K562 (cell line): ENCODE data around the gene YBEY. TPM values are rescaled to one million over a fixed set of nuclear protein-coding genes. Genes with fewer than 3 reads are reported as not detected.

Experiments used
- ARID2 ChIP-seq: fragments of 450-650 bp; IDR thresholded peaks from 2 replicates; pipeline ENCODE4 v1.6.1; 2017; ENCODE audit warnings: antibody characterized with exemption, mild to moderate bottlenecking
- CBFA2T2 ChIP-seq: fragments of 450-650 bp; conservative IDR thresholded peaks from 2 replicates; pipeline ENCODE4 v1.6.1; 2017; ENCODE audit warnings: mild to moderate bottlenecking
- COPS2 ChIP-seq: fragments of 450-650 bp; conservative IDR thresholded peaks from 2 replicates; pipeline ENCODE4 v1.6.1; 2016; ENCODE audit warnings: mild to moderate bottlenecking, moderate library complexity
- KDM2B ChIP-seq: fragments of 250-450 bp; sonication (Bioruptor Pico); IDR thresholded peaks from 2 replicates; pipeline ENCODE4 v1.8.0; 2021; ENCODE audit warnings: mild to moderate bottlenecking, moderate library complexity
- MED1 ChIP-seq: sonication (generic); formaldehyde crosslinking; IDR thresholded peaks from 2 replicates; pipeline ENCODE4 v1.8.1; 2023; ENCODE audit warnings: missing genetic modification reagents, borderline replicate concordance
- MEF2A ChIP-seq: IDR thresholded peaks from 2 replicates; pipeline ENCODE4 v1.6.1; 2011; ENCODE audit warnings: low read depth, mild to moderate bottlenecking, low read length, moderate library complexity; ENCODE audit not compliant: control insufficient read depth
- MYNN ChIP-seq, 2 experiments: sonication (generic); formaldehyde crosslinking in 1 of 2; IDR thresholded peaks; 2 replicates each; pipeline versions ENCODE4 v1.5.0 to v1.6.1; 2016 to 2020; ENCODE audit warnings: antibody characterized with exemption in 1 of 2, missing genetic modification reagents in 1 of 2
- NEUROD1 ChIP-seq: fragments of 150-350 bp; IDR thresholded peaks from 2 replicates; pipeline ENCODE4 v1.6.1; 2014; ENCODE audit warnings: borderline replicate concordance, low read length, low read depth; ENCODE audit not compliant: partially characterized antibody
- NR3C1 ChIP-seq: sonication (generic); formaldehyde crosslinking; IDR thresholded peaks from 2 replicates; pipeline ENCODE4 v1.8.1; 2022; ENCODE audit warnings: missing genetic modification reagents
- PHB2 ChIP-seq: fragments of 450-650 bp; IDR thresholded peaks from 2 replicates; pipeline ENCODE4 v1.6.1; 2017; ENCODE audit warnings: low read depth
- PHF8 ChIP-seq: fragments of 200-600 bp; sonication (generic); IDR thresholded peaks from 2 replicates; pipeline ENCODE4 v1.6.1; 2012; ENCODE audit warnings: mixed run types, mild to moderate bottlenecking, inconsistent platforms, low read length, moderate library complexity, borderline replicate concordance
- SP1 ChIP-seq: sonication (generic); formaldehyde crosslinking; IDR thresholded peaks from 2 replicates; pipeline ENCODE4 v1.8.1; 2022; ENCODE audit warnings: mild to moderate bottlenecking, missing genetic modification reagents
- TFE3 ChIP-seq: fragments of 450-650 bp; formaldehyde crosslinking; IDR thresholded peaks from 2 replicates; pipeline ENCODE4 v1.4.0; 2020; ENCODE audit warnings: mild to moderate bottlenecking, mixed read lengths
- UBTF ChIP-seq, 2 experiments: IDR thresholded peaks; 2 replicates each; pipeline ENCODE4 v1.6.1; 2012; ENCODE audit warnings: improper control_type of control experiment in 2 of 2, low read depth in 2 of 2, low read length in 2 of 2, borderline replicate concordance in 1 of 2
- ZNF121 ChIP-seq: sonication (generic); formaldehyde crosslinking; conservative IDR thresholded peaks from 2 replicates; pipeline ENCODE4 v1.8.0; 2022; ENCODE audit warnings: missing genetic modification reagents
- ZNF134 ChIP-seq: fragments of 250-450 bp; sonication (Bioruptor Pico); conservative IDR thresholded peaks from 2 replicates; pipeline ENCODE4 v1.4.0; 2020
- ZNF518B ChIP-seq: fragments of 250-450 bp; sonication (Bioruptor Pico); IDR thresholded peaks from 2 replicates; pipeline ENCODE4 v1.5.0; 2021; ENCODE audit warnings: mild to moderate bottlenecking, moderate library complexity
- ZNF592 ChIP-seq: fragments of 450-650 bp; IDR thresholded peaks from 2 replicates; pipeline ENCODE4 v1.6.1; 2017; ENCODE audit warnings: antibody characterized with exemption, mild to moderate bottlenecking
- polyA plus RNA-seq, 8 experiments: library from polyadenylated mRNA; depleted of rRNA in 4 of 8; stranded (reverse) in 5 of 8; unstranded in 3 of 8; fragments of >200 nt; fragmentation: Nextera tagmentation in 2 of 8; fragmentation: Illumina TruSeq in 1 of 8; extraction: Ambion mirVana in 2 of 8; extraction: Trizol in 1 of 8; gene quantifications; 2 replicates each; pipeline versions ENCODE4 v1.2.1 to v1.2.3, GENCODE V29; 2011 to 2014; ENCODE audit warnings: inconsistent platforms in 1 of 8, missing spikeins in 1 of 8
- total RNA-seq, 7 experiments: library from RNA; depleted of rRNA in 6 of 7; stranded (reverse); fragments of >200 nt in 6 of 7; fragmentation: Illumina TruSeq in 2 of 7; extraction: Trizol in 2 of 7; gene quantifications; 2 replicates each; pipeline versions ENCODE4 v1.2.1 to v1.2.3, GENCODE V29; 2011 to 2021; ENCODE audit warnings: low replicate concordance in 1 of 7

YBEY gene
- total and polyA plus RNA-seq, 9 of the 15 experiments (the other 6 are each of a cell fraction or from before 2014, with no cell fraction given): 6.4 to 28.0 (median 12.4) TPM

- TF ChIP-seq UBTF (IDR thresholded peaks at IDR 0.05; ENCODE audit: borderline replicate concordance in 1 of 2, low read depth in 2 of 2, low read length in 2 of 2): no peak
- TF ChIP-seq ZNF592: no peak
- TF ChIP-seq PHB2: no peak
- no peak for TF ChIP-seq PHF8
- TF ChIP-seq CBFA2T2: no peak
- TF ChIP-seq ZNF134 (CRISPR knock-in tag): no peak
- TF ChIP-seq ZNF121 (CRISPR knock-in tag): peak; percentile 22; the same call in 1 of the 2 replicates
- no peak for TF ChIP-seq NEUROD1
- TF ChIP-seq KDM2B (CRISPR knock-in tag): no peak
- no peak for TF ChIP-seq SP1 (CRISPR knock-in tag)
- no peak for TF ChIP-seq ZNF518B
- TF ChIP-seq TFE3 (CRISPR knock-in tag): peak; percentile 90
- TF ChIP-seq MEF2A: no peak
- TF ChIP-seq MED1 (CRISPR knock-in tag): no peak
- TF ChIP-seq ARID2: no peak
- TF ChIP-seq COPS2: no peak
- no peak for TF ChIP-seq NR3C1 (CRISPR knock-in tag)
- 0 out of 2 replicates have a peak, but pooled peaks have one; percentile 15 for TF ChIP-seq MYNN (IDR thresholded peaks at IDR 0.05)
- TF ChIP-seq MYNN (CRISPR knock-in tag; IDR thresholded peaks at IDR 0.05): no peak
Observed at GRCh38 chr21:46319186-46319585, 33.0 kb downstream of the YBEY start (continued).
